Stimulated activated CD4-positive, alpha-beta T cell treated with anti-CD3 and anti-CD28 coated beads, Interleukin-1b, Interleukin-23, amount 100 ng/mL, for 4 hours (primary cell): Measurements from ENCODE around the gene TAGAP.
A peak's percentile ranks its signal among the peaks of the same experiment; 100 is the strongest.
"Not testable (repeated sequence)": the region's sequence is repeated elsewhere in the genome, so short reads cannot be mapped to it uniquely, and the experiment has no call there.

ENCODE experiments used
- DNase-seq, 2 donors: peaks; one replicate each; pipeline ENCODE4 v3.0.0-alpha.2; 2020; ENCODE audit warnings: low read depth in 2 of 2

The TAGAP gene

DNA sequence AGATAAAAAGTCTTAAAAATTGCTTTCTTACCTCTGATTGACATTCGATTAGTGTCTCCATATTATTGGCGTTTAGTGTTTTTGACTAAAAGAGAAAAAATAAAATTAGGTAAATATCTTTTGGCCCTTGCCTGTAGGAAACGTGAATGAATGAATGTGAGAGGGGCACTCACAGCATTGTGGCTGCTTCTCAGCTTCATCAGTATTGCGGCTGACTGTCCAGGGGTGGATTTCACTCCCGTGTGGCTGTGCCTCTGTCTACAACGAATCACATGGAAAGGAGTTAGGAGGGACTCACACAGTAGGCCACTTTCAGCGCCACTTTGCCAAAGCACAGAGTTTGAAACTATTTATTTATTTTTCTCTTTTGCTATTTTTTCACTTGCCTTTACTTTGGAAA, 844 bp downstream of the TAGAP start:
- DNase-seq, result no peak

DNA sequence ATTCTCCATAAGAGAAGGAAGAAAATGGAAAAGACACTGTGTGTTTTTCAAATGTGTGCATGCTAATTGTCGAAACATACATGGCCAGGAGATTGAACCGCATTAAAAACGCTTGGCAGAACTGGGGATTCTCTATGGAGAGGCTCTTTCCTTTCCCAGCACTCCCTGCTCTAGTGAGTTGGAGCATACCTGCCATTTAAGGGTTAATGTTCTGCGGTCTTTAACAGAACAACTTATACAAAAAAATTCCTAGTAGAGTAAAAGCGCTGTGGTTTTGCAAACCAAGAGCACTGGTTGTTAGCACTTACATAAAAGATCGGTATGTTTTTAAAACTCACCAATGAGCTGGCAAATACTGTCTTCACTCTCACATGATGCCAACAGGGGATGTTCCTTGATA, 1.5 kb downstream of the TAGAP start:
- DNase-seq, result no peak

DNA sequence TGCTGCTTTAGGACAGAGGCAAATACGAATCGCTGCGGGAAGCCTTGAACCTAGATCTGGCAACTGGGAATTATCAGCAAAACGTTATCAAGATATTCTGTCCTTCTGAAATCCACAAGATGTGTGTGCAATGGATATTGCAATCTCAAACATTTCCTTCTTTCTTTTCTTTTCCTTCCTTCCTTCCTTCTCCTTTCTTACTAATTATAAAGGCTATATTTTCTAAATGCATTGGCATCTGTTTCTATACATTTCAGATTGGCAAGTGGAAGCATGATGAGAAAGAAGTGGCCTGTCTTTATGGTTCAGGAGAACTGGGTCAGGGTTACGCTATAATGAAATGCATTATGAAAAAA, 2.0 kb downstream of the TAGAP start:
- no peak for DNase-seq

DNA sequence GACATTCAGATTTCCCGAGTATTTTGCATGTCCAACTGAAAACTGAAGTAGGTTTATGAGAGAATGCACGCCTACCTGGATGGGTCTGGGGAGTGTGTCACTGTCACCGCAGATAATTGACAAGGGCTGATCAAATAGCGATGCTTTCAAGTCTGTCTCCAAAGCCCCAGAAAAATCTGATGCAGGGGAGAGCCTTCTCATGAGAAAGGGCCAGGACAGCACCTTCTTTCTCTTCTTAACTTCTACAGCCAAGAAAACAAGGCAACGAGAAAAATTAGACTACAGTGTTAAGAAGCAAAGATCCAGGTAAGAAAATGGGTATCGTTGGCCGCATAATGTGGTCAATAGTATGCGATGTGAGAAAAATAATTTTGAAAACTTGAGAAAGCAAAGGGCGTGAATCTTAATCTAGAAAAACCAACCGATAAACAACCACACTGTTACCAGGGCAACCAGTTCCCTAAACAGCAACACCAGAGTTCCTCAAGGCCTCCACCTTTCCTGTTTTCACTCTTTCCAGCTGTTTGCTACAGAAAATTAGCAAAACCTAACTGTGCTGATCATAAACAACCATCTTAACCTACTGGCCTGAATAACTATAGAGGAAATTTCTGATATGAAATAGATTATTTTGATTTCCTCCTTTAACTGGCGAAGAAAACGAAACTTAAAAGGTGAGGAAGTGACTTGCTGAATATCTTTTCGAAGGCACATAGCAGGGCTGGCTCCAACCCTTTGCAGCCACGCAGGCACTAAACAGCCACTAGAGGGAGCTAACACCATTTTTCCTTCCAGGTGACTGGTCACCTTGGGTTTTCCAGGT, 2.6 kb downstream of the TAGAP start:
- peak in 1 of 2 donors; percentile 66 for DNase-seq

DNA sequence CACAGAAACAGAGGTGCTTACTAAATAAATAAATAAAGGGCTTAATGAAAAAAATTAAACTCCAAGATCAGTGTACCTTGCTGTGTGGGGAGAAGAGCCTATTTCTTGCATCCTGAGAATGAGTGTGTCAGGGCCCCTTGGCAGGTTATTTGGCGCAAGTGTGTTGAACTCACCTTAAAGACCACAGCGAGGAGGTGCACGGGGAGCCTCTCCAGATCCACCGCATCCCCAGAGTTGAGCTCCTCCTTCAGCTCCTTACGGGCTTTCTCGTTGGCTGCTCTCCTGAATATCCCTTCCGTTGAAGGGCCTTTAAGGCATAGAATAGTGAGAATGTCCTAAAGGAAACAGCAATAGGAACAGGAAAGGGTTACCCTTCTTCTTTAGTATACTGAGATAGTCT, 3.6 kb downstream of the TAGAP start:
- DNase-seq, result no peak

DNA sequence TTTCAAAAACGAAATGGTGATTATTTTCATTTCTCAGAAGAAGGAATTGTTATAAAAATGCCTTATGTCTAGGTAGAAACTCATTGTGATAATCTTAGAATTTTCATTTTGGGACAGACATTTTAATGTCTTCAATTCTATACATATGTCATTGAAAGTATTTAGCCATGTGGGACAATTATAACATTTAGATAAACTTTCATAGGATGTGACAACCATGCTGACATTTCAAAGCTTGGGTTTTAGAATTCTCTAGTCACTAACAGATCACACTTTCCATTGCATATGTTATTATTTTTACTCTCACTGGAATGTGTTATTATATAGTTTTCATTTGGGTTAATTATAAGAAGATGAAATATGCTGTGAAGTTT, 4.9 kb downstream of the TAGAP start:
- no peak for DNase-seq

DNA sequence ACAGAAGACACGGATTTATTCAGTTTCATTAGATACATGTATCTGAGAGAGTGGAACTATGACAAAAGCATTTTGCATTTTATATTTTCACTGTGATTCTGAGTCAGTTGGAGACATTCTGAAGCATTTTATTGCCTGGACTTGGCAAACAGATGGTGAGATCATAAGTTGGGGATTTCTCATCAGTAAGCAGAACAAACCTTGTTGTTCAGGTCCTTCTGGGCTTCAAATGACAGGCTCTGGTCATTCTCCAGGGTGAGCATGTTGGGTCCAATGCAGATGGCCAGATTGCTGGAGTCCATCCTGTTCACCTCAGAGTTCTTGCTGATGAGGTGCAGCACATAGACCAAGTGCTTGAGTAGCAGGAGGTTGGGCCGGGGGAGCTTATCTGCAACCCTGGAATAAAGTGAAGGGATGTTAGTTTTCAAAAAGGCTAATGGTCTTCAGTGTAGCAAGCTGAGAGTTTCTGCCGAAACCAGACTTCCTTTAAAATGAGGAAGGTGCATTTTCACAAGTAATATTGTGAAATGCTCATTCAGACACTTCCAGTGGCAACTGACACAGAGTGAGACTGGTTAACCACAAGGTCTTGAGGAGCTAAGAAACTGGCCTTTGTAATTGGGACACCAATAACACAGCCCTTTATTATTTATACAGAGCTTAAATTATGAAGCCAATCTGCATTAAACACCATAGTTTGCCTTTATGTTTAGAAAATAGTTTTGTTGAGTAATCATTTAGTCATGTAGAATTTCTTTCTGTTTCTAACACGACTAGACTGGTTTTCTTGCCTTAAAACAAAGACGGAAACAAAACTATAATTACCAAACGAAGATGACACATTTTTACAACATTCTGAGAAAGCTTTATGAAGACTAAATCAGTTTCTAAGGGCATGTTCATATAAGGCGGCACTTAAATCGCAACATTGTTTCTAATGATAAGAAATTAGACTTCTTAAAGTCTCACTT, 5.6 kb downstream of the TAGAP start:
- DNase-seq, result no peak

DNA sequence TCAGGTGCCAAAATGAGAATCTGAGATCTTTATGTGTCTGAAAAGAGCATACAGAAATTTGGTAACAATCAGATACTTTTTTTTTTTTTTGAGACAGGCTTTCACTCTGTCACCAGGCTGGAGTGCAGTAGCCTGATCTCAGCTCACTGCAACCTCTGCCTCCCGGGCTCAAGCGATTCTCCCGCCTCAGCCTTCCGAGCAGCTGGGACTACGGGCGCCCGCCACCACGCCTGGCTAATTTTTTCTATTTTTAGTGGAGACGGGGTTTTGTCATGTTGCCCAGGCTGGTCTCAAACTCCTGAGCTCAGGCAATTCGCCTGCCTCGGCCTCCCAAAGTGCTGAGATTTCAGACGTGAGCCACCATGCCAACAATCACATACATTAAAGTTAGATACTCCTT, 6.5 kb downstream of the TAGAP start:
- DNase-seq, result not testable (repeated sequence)

DNA sequence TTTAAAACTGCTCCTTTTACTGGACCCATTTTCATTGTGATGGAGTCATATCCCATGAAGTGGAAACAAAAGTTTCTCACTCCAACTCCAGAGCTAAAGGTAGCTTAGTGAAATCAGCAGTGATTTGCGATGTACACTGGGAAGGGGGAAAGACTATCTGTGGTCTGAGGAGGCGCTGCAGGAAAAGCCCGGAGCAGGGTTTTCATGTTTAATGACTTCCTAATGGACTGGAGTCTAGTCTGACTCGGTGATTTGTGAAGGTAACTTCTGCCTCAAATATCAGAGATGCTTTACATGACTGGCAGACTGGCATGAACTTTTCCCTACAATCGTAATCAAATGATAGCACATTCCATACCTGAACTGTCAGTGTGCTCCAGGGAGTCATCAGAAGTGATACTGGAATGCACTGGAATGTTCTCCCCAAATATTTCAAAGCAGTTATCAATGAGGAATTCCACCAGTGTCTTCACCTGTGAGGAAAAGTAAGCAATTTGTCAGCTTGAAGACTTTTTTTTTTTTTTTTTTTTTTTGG, 7.0 kb downstream of the TAGAP start:
- no peak for DNase-seq

DNA sequence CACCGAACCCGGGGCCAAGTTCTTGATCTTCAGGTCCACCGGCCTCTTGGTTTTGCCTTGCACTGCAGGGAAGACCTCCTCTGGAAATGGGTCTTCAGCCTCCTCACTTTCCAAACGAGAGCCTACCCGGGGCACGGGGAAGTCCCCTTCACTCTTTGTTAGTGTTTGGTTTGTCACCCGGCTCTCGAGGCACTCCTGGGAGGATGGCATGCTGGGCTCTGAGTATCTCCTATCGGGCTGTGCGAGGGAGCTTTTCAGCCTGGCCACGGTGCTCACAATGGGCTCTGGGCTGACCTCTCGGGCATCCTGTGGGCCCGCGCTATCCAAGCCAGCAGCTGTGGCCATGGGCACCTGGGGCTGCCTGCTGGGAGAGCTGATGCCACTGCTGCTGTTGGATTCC, 8.1 kb downstream of the TAGAP start:
- no peak for DNase-seq

DNA sequence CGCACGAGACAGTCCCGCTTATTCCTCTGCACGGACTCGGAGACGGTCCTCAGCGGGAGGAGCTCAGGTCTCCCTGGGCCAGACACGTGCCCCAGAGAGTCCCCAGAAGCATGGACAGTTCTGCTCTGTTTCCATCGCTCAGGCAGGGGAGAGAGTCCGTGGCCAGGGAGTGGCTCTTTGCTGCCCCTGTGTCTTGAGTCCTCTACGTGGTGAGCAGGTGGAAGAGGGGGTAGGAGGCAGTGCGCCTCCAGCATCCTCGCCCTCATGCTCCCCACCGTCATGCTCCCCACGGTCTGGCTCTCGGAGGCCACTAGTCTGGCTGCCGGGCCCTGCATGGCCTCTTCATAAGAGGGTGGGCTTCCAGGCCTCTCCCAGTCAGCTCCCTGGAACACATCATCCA, 8.9 kb downstream of the TAGAP start:
- DNase-seq, result no peak

DNA sequence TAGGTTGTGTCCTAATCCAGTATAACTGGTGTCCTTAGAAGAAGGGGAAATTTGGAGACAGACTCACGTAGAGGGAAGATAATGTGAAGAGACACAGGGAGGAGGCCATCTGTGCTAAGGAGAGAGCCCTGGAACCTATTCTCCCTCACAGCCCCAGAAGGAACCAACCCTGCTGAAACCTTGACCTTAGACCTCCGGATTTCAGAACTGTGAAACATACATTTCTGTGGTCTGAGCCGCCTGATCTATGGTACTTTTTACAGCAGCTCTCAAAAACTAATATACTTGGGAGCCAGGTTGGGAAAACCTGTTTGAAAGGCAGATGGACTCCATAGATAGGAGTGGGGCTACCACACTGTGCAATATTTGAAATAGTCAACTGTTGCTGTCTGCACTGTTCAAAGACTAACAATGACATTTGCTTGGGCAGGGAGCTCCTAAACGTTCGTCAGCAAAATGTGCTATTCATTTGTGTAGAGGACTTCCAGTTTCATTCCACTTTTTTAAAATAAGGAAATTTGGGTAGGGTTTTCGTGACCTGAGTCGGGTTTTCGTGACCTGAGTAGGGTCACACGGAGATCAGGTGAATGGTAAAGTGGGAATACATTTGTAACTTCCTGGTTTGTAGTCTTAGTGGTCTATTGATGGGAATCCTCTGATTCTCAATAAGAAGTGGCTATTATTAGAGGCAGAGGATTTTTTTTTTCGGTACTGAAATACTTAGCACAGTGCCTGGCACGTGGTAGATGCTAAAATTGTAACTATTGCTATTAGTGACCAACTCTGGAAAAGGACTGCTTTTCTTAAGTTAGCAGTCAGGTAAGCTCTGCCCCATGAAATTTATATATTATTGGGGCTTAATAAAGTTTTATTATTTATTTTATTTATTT, 11.4 kb downstream of the TAGAP start:
- DNase-seq, result no peak

DNA sequence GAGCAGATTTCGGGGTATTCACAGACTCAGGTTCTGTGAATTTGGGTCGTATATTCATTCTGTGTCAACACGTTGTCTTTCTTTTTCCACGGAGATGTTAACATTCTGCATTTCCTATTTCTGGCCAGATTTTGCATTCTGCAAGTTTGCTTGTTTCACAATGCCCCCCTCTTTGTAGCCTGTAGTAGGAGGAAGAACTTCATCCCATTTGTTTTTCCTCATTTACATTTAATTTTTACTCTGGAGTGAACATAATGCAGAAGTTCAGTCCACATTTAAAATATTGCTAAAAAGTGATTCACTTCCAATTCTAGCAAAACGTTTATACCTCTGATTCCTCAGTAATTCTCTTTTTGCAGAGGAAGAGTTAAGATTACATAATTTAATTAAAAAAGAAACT, 12.9 kb downstream of the TAGAP start:
- no peak for DNase-seq

DNA sequence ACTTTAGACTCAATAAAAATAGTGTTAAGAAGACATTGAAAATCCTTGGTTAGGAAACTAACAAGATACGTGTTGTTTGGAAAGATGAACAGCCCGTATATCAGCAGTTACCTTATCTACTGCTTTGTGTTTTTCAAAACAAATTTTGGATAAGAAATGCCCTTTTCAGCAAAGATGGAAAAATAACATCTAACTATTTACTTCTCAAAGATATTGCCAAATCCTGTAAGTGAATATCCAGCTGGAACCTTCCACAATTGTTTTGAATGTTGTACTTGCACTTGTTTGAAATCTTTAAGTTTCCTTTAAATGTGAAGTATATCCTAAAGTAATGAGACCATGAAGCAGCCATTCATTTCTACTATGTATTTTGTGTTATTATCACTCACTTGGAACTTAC, 14.6 kb downstream of the TAGAP start:
- no peak for DNase-seq

DNA sequence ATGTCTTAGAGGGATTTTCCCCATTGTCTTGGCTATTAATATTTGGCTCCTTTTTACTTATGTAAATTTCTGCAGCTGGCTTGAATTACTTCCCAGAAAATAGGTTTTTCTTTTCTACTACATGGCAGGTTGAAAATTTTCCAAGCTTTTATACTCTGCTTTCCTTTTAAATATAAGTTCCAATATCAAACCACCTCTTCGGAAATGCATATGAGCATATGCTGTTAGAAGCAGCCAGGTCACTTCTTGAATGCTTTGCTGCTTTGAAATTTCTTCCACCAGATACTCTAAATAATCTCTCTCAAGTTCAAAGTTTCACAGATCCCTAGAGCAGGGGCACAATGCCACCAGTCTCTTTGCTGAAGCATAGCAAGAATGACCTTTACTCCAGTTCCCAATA, 19.6 kb downstream of the TAGAP start:
- DNase-seq, result not testable (repeated sequence)

DNA sequence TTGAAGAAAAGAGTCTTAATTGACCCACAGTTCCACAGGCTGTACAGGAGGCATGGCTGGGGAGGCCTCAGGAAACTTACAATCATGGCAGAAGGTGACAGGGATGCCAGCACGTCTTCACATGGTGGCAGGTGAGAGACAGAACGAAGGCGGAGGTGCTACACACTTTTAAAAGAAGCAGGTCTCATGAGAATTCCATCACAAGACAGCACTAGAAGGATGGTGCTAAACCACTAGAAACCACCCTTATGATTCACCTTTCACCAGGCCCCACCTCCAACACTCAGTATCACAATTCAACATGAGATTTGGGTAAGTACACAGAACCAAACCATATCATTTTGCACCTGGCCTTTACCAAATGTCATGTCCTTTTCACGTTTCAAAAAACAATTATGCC, 20.9 kb downstream of the TAGAP start:
- no peak for DNase-seq

DNA sequence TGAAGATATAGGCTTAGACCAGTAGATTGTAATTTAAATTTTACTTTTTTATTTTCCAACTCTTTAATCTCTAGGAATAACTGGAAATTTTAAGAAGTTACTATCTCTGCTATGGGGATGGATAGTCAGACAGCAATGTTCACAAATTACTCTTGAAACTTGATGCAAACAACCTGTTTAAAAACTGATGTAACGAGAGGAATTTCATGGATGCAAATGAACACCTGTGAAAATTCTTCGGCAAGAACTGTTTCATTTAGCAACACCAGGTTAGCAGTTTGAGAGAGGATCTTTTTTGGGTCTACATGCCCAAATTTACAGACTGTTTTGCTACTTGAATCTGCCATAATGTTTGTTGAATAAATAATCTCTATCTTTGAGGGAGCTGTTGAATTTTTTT, 24.8 kb downstream of the TAGAP start:
- no peak for DNase-seq

DNA sequence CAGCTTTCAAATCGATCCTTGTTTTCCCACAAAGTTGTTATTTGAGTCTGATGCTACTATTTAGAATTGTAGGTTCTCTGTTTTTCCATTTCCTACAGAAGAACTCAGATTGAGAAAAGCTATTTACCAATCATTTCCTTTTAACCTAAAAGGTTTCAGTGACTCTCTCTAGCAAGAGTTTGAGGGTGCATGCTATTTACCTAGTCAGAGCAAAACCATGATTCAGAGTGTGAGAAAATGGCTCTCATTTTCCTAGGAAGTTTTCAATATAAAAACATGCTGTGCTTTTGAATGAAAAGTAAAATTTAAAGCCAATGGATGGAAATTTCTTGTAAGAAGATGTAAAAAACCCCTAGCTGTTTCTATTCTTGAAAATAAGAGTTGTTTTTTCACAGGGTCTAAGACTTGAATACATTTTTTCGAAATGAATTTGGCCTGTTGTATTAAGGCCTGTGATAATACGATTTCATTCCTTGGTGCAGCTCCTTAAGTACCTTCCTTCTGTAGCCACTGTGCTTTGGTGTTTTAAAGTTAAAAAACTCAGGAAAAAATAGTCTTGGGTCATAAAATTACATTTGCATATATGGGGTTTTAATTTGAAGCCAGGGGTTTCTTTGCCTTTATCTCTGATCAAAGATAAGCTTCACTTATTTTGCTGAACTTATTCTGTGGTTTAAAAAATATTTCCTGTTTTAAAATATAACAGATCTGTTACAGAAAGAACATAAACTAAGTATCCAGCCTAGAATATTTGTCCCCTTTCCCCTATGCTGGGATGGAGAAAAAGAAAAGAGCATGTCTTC, 26.8 kb downstream of the TAGAP start:
- no peak for DNase-seq

DNA sequence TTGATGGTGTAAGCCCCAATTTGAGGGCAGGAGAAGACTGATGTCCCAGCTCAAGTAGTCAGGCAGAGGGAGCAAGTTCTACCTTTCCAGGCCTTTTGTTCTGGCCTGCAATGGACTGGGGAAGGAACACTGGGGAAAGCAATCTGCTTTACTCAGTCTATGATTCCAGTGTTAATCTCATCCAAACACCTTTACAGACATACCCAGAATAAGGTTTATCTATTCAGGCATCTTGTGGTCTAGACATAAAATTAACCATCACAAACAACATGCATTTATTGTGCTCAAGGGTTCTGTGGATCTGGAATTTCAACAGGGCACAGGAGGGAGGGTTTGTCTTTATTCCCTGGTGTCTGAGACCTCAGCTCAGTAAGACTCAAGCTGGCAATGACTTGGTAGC, 30.4 kb downstream of the TAGAP start:
- DNase-seq, result no peak

DNA sequence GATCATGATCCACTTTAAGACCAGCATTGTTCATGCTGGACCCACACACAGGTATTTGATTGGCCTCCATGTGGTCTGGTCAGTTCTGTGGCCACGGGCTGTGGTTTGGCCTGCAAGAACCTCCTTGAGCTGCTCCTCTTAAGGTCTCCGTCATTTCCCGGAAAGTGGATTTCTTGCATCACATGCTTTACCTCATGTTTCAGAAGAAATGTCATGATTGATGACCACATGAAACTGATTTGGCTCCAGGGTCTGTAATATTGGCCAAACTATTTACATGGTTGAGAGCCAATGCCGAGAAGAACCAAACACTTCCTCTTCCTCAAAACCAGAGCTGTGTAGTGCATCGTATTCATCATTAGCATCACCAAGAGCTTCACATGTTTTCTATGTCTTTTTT, 31.6 kb downstream of the TAGAP start:
- DNase-seq, result no peak

DNA sequence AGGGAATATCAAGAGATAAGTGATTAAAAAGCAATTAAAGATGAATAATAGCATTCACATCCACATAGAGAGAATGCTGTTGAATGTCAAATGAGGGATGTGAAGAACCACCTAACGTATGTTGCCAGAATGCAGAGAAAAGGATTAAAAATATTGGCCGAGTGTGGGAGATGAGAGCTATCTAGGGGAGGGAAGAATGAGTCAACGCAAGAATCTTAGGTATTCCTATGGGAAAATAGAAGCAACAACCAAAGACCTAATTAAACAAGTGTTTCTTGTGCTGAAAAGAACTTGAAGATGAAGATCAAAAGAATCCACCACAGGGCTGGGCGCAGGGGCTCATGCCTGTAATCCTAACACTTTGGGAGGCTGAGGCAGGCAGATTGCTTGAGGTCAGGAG, 32.6 kb downstream of the TAGAP start:
- no peak for DNase-seq
